Fibroblast of lung (primary cell): ENCODE measurements around the gene SH2D4B.

Source experiments
- EZH2 ChIP-seq: IDR thresholded peaks from 2 replicates; pipeline ENCODE4 v1.5.1; 2012; ENCODE audit warnings: low read length, control low read depth, mild to moderate bottlenecking; ENCODE audit errors: missing control alignments
- TF ChIP-seq, protein P1 (sequence below), 2 donors: IDR thresholded peaks in 1 of 2; conservative IDR thresholded peaks in 1 of 2; 1 replicate in 1 of 2; 2 replicates in 1 of 2; pipeline ENCODE4 v1.5.1; 2011 to 2012; ENCODE audit warnings: low read length in 2 of 2, control low read depth in 1 of 2, inconsistent platforms in 1 of 2, low read depth in 1 of 2, mild to moderate bottlenecking in 1 of 2

- TF ChIP-seq, protein P1, sequence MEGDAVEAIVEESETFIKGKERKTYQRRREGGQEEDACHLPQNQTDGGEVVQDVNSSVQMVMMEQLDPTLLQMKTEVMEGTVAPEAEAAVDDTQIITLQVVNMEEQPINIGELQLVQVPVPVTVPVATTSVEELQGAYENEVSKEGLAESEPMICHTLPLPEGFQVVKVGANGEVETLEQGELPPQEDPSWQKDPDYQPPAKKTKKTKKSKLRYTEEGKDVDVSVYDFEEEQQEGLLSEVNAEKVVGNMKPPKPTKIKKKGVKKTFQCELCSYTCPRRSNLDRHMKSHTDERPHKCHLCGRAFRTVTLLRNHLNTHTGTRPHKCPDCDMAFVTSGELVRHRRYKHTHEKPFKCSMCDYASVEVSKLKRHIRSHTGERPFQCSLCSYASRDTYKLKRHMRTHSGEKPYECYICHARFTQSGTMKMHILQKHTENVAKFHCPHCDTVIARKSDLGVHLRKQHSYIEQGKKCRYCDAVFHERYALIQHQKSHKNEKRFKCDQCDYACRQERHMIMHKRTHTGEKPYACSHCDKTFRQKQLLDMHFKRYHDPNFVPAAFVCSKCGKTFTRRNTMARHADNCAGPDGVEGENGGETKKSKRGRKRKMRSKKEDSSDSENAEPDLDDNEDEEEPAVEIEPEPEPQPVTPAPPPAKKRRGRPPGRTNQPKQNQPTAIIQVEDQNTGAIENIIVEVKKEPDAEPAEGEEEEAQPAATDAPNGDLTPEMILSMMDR (conservative IDR thresholded peaks at IDR 0.05 in 1 of 2, IDR thresholded peaks at IDR 0.05 in 1 of 2; ENCODE audit: low read depth in 1 of 2, low read length in 2 of 2): no peak
- no peak for TF ChIP-seq EZH2
Observed at GRCh38 chr10:80518143-80518806, 19.4 kb upstream of the SH2D4B start.
